HCT116 (cell line): ENCODE measurements around the gene KCTD19. TPM values are rescaled to one million over a fixed set of nuclear protein-coding genes. Genes with fewer than 3 reads are reported as not detected.
"Not testable (repeated sequence)": the region's sequence is repeated elsewhere in the genome, so short reads cannot be mapped to it uniquely, and the experiment has no call there.

ENCODE experiments used
- ATAC-seq: fragments of 200-7000 bp; cut with Tn5 transposase; 2 replicates; pipeline ENCODE4 v1.9.1; 2020; ENCODE audit warnings: mild to moderate bottlenecking, moderate library complexity
- BruUV-seq: library from RNA; stranded (reverse); fragments of 400-500 nt; replicated peaks from 2 replicates; lab custom pipeline; 2021; lab: Mats Ljungman, UMichigan
- CTCF ChIA-PET: fragments of 300-600 bp; sonication (Branson Sonifier 250); formaldehyde crosslinking; loops from one replicate; lab custom pipeline; 2021; ENCODE audit warnings: antibody characterized with exemption; lab: Charles Lee
- POLR2A ChIA-PET: fragments of 300-600, 350-600 bp; sonication (Branson Sonifier 250); formaldehyde crosslinking; loops from one replicate; lab custom pipeline; 2021; ENCODE audit warnings: antibody characterized with exemption; lab: Charles Lee
- RAD21 ChIA-PET, 2 experiments: fragments of 300-600 bp; sonication (Branson Sonifier 250); formaldehyde crosslinking; loops; one replicate each; lab custom pipeline; 2023; ENCODE audit warnings: low total read pairs in 2 of 2; ENCODE audit not compliant: uncharacterized antibody in 2 of 2, unreplicated experiment in 2 of 2, low non-redundant PET in 1 of 2; lab: Charles Lee
- DNase-seq: peaks from one replicate; pipeline ENCODE4 v3.0.0-alpha.2; 2010; ENCODE audit warnings: low read depth, low spot score
- H2AFZ ChIP-seq: fragments of 200-600 bp; shearing (Covaris generic), sonication (generic); 2 replicates; pipeline ENCODE4 v1.6.1; 2017; ENCODE audit warnings: low read depth, mixed run types, mixed read lengths, antibody characterized with exemption, low read length; ENCODE audit not compliant: poor library complexity, severe bottlenecking
- H3K27ac ChIP-seq: 2 replicates; pipeline ENCODE4 v1.5.1; 2012; ENCODE audit warnings: low read depth, low read length
- H3K27me3 ChIP-seq: fragments of 200-600 bp; sonication (generic); 2 replicates; pipeline ENCODE4 v1.6.1; 2016; ENCODE audit warnings: mixed run types, low read length, mixed read lengths; ENCODE audit not compliant: insufficient read depth
- H3K36me3 ChIP-seq, 2 experiments: fragments of 200-500 bp in 1 of 2; fragments of 200-600 bp in 1 of 2; sonication (Bioruptor generic) in 1 of 2; sonication (generic) in 1 of 2; 2 replicates each; pipeline versions ENCODE4 v1.5.1 to v1.6.1; 2014 to 2016; ENCODE audit warnings: low read length in 2 of 2, inconsistent platforms in 1 of 2, mixed read lengths in 1 of 2, mixed run types in 1 of 2; ENCODE audit not compliant: insufficient read depth in 2 of 2, control insufficient read depth in 1 of 2
- H3K4me1 ChIP-seq, 2 experiments: fragments of 200-600 bp in 1 of 2; sonication (generic) in 1 of 2; 2 replicates each; pipeline versions ENCODE4 v1.5.1 to v1.6.1; 2012 to 2017; ENCODE audit warnings: low read length in 2 of 2, inconsistent platforms in 1 of 2, mild to moderate bottlenecking in 1 of 2, mixed read lengths in 1 of 2, mixed run types in 1 of 2, moderate library complexity in 1 of 2; ENCODE audit not compliant: insufficient read depth in 2 of 2, control insufficient read depth in 1 of 2
- H3K4me2 ChIP-seq: fragments of 200-600 bp; sonication (generic); 2 replicates; pipeline ENCODE4 v1.6.1; 2017; ENCODE audit warnings: mixed run types, low read length, mixed read lengths
- H3K4me3 ChIP-seq, 2 experiments: fragments of 200-600 bp in 1 of 2; sonication (generic) in 1 of 2; replicated peaks in 1 of 2; 2 replicates each; pipeline ENCODE4 v1.5.1; 2011 to 2016; ENCODE audit warnings: low read length in 2 of 2, control low read depth in 1 of 2, low read depth in 1 of 2, mild to moderate bottlenecking in 1 of 2, mixed read lengths in 1 of 2, mixed run types in 1 of 2
- H3K79me2 ChIP-seq: fragments of 200-600 bp; sonication (generic); 2 replicates; pipeline ENCODE4 v1.6.1; 2017; ENCODE audit warnings: mild to moderate bottlenecking, mixed run types, low read length, moderate library complexity, mixed read lengths; ENCODE audit not compliant: insufficient read depth
- H3K9ac ChIP-seq: fragments of 200-600 bp; sonication (generic); 2 replicates; pipeline ENCODE4 v1.6.1; 2016; ENCODE audit warnings: low read length, mixed read lengths
- H3K9me2 ChIP-seq: fragments of 200-600 bp; sonication (generic), shearing (Covaris generic); 2 replicates; pipeline ENCODE4 v1.6.1; 2017; ENCODE audit warnings: mixed run types, mild to moderate bottlenecking, moderate library complexity; ENCODE audit not compliant: insufficient read depth
- H3K9me3 ChIP-seq, 2 experiments: fragments of 200-500 bp in 1 of 2; fragments of 200-600 bp in 1 of 2; sonication (Bioruptor generic) in 1 of 2; sonication (generic) in 1 of 2; 2 replicates each; pipeline ENCODE4 v1.6.1; 2014 to 2017; ENCODE audit warnings: low read length in 2 of 2, mixed read lengths in 2 of 2, inconsistent platforms in 1 of 2, low read depth in 1 of 2, mild to moderate bottlenecking in 1 of 2, mixed run types in 1 of 2, moderate library complexity in 1 of 2; ENCODE audit not compliant: control insufficient read depth in 1 of 2, insufficient read depth in 1 of 2
- H4K20me1 ChIP-seq: fragments of 200-600 bp; sonication (generic), shearing (Covaris generic); 2 replicates; pipeline ENCODE4 v1.6.1; 2017; ENCODE audit warnings: mixed run types, mild to moderate bottlenecking, moderate library complexity; ENCODE audit not compliant: insufficient read depth
- ATF3 ChIP-seq: IDR thresholded peaks from 2 replicates; pipeline ENCODE4 v1.6.1; 2012
- CTCF ChIP-seq, 3 experiments: fragments of 200-600 bp in 1 of 3; sonication (generic) in 1 of 3; IDR thresholded peaks in 2 of 3; conservative IDR thresholded peaks in 1 of 3; 2 replicates each; pipeline ENCODE4 v1.5.1; 2012 to 2017; ENCODE audit warnings: low read depth in 2 of 3, low read length in 2 of 3, antibody characterized with exemption in 1 of 3, borderline replicate concordance in 1 of 3, control low read depth in 1 of 3, mild to moderate bottlenecking in 1 of 3, mixed read lengths in 1 of 3, mixed run types in 1 of 3, moderate library complexity in 1 of 3; ENCODE audit not compliant: insufficient read depth in 1 of 3
- EGR1 ChIP-seq: IDR thresholded peaks from 2 replicates; pipeline ENCODE4 v1.6.1; 2012; ENCODE audit warnings: low read depth
- ELF1 ChIP-seq: IDR thresholded peaks from 2 replicates; pipeline ENCODE4 v1.6.1; 2012; ENCODE audit warnings: low read depth, borderline replicate concordance
- EZH2phosphoT487 ChIP-seq: fragments of 200-600 bp; IDR thresholded peaks from 2 replicates; pipeline ENCODE4 v1.6.1; 2018; ENCODE audit warnings: antibody characterized with exemption, borderline replicate concordance
- MAX ChIP-seq: IDR thresholded peaks from 2 replicates; pipeline ENCODE4 v1.6.1; 2012
- POLR2AphosphoS5 ChIP-seq: IDR thresholded peaks from 2 replicates; pipeline ENCODE4 v1.6.1; 2011; ENCODE audit warnings: mild to moderate bottlenecking, low read depth, low read length, moderate library complexity
- SP1 ChIP-seq: IDR thresholded peaks from 2 replicates; pipeline ENCODE4 v1.6.1; 2012; ENCODE audit warnings: low read depth
- SRF ChIP-seq: IDR thresholded peaks from 2 replicates; pipeline ENCODE4 v1.6.1; 2012; ENCODE audit warnings: low read depth
- YY1 ChIP-seq: IDR thresholded peaks from 2 replicates; pipeline ENCODE4 v1.6.1; 2011; ENCODE audit warnings: low read length, low read depth, moderate library complexity, mild to moderate bottlenecking; ENCODE audit not compliant: insufficient replicate concordance; ENCODE audit errors: extremely low read depth
- ZBTB33 ChIP-seq: IDR thresholded peaks from 2 replicates; pipeline ENCODE4 v1.6.1; 2011; ENCODE audit warnings: mild to moderate bottlenecking, low read length, moderate library complexity; ENCODE audit not compliant: insufficient replicate concordance; ENCODE audit errors: extremely low read depth
- intact Hi-C: fragments of 100-400 bp; cut with micrococcal nuclease; formaldehyde crosslinking; loops from 2 replicates; pipeline ENCODE4 v1.10.0; 2022
- total RNA-seq: library from RNA; stranded (reverse); gene quantifications from one replicate; pipeline ENCODE4 v1.2.1, GENCODE V29; 2021; ENCODE audit not compliant: unreplicated experiment

The KCTD19 gene
- total RNA-seq, 1 experiment from 2014 or later, result not detected

- POLR2A ChIA-PET, result no interaction called here
- BruUV-seq, result no TSS peak
Measured at GRCh38 chr16:67356396-67356795, 29.9 kb upstream of the KCTD19 start.

GRCh38 chr16:67352463-67352862 lies 25.9 kb upstream of the KCTD19 start:
- H3K4me1 ChIP-seq, POLR2A ChIA-PET, H3K9ac ChIP-seq, H3K79me2 ChIP-seq, H3K36me3 ChIP-seq, H4K20me1 ChIP-seq, H3K4me2 ChIP-seq, DNase-seq, ATAC-seq, H2AFZ ChIP-seq, H3K27me3 ChIP-seq, RAD21 ChIA-PET, BruUV-seq, H3K4me3 ChIP-seq, H3K27ac ChIP-seq, intact Hi-C loops, H3K9me2 ChIP-seq, H3K9me3 ChIP-seq: not testable (repeated sequence)
- CTCF ChIA-PET, result interaction anchor here (0.9 kb wide), 1 partner anchor 197 kb away, joined by 3 read pairs; no protein-coding TSS in a partner anchor

More at GRCh38 chr16:67356396-67356795, 29.9 kb upstream of the KCTD19 start:
- ChIA-PET RAD21 (no interaction called here), CTCF (no interaction called here)
- Histone ChIP-seq H2AFZ (no peak overlapping the region), H3K9ac (no peak overlapping the region), H3K27me3 (no peaks in the 10 kb centered on the region), H3K36me3 (no peaks in the 10 kb centered on the region), H3K4me3 (no peak overlapping the region), H3K79me2 (no peaks in the 10 kb centered on the region), H4K20me1 (no peaks in the 10 kb centered on the region), H3K9me2 (no peaks in the 10 kb centered on the region), H3K4me2 (no peak overlapping the region), H3K4me1 (no peaks in the 10 kb centered on the region), H3K27ac (no peak overlapping the region), H3K9me3 (no peaks in the 10 kb centered on the region)
- TF ChIP-seq POLR2AphosphoS5 (no peak), SP1 (no peak), ZBTB33 (no peak), CTCF (IDR thresholded peaks at IDR 0.05 in 2 of 3, conservative IDR thresholded peaks at IDR 0.05 in 1 of 3; ENCODE audit: borderline replicate concordance in 1 of 3, insufficient read depth in 1 of 3, low read depth in 2 of 3, low read length in 2 of 3) (no peak), EGR1 (no peak), SRF (no peak), YY1 (no peak), MAX (no peak), ATF3 (no peak), EZH2phosphoT487 (no peak), ELF1 (no peak)
- intact Hi-C loops, result no loop called here
- ATAC-seq (no peak), DNase-seq (no peak)
